Measurements from ENCODE around the gene JARID2. TPM values are rescaled to one million over a fixed set of nuclear protein-coding genes. Genes with fewer than 3 reads are reported as not detected.
"Not testable (repeated sequence)": the region's sequence is repeated elsewhere in the genome, so short reads cannot be mapped to it uniquely, and the experiment has no call there.

Gene JARID2
- total RNA-seq, 1 donor from 2014 or later, result 65.6 TPM

DNA sequence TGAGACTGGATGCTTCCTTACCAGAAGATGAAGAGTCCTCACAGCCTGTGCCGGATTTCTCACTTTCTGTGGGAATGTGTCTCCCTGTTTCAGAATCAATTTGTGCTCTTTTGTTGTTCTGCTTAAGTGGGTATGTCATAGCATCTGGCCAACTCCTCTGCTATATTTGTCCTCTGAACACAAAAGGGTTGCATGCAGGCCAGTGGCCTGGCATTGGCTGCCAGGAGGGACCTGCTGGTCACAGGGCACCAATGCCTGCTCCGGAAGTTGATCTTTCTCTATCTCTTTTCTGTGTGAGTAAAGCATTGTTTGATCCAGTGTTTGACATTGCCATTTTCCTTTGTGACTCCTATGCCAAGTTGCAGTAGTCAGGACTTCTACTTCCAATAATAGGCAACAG lies 47.8 kb downstream of the JARID2 start:
- Mint-ChIP-seq H3K27ac (no peak overlapping the region), H3K36me3 (ENCODE audit: insufficient read depth) (peaks cover 11% of the 10 kb centered on the region)
- TF ChIP-seq, protein P1, sequence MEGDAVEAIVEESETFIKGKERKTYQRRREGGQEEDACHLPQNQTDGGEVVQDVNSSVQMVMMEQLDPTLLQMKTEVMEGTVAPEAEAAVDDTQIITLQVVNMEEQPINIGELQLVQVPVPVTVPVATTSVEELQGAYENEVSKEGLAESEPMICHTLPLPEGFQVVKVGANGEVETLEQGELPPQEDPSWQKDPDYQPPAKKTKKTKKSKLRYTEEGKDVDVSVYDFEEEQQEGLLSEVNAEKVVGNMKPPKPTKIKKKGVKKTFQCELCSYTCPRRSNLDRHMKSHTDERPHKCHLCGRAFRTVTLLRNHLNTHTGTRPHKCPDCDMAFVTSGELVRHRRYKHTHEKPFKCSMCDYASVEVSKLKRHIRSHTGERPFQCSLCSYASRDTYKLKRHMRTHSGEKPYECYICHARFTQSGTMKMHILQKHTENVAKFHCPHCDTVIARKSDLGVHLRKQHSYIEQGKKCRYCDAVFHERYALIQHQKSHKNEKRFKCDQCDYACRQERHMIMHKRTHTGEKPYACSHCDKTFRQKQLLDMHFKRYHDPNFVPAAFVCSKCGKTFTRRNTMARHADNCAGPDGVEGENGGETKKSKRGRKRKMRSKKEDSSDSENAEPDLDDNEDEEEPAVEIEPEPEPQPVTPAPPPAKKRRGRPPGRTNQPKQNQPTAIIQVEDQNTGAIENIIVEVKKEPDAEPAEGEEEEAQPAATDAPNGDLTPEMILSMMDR (IDR thresholded peaks at IDR 0.05; ENCODE audit: unreplicated experiment), result no peak

DNA sequence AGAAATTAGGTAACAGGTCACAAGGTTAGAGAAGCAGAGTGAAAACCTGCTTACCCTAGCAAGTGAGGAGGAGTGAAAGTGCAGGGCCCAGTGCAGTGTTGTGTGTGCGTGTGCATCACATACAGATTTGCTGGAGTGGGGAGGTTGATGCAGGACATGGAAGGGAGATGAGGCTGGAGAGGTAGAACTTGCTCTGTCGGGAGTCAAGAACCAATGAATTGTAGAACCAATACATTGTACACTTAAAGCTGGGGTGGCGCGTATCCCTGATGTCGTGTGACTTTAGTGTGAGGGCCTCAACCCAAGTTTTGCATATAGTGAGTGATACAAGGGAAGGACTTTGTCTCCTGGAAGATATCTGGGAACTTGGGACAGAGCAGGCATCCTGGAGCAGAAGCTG lies 48.6 kb downstream of the JARID2 start:
- Mint-ChIP-seq H3K36me3 (ENCODE audit: insufficient read depth) (peaks cover 7% of the 10 kb centered on the region), H3K27ac (no peak overlapping the region), H3K4me3 (ENCODE audit: low read depth) (no peak overlapping the region), H3K4me1 (ENCODE audit: low read depth) (peaks cover 23% of the 10 kb centered on the region), H3K9me3 (ENCODE audit: low read depth) (no peaks in the 10 kb centered on the region), H3K27me3 (no peaks in the 10 kb centered on the region)
- no peak for DNase-seq (ENCODE audit: low spot score, unreplicated experiment)
- TF ChIP-seq, protein P1 (IDR thresholded peaks at IDR 0.05; ENCODE audit: unreplicated experiment), result no peak

More for the DNA sequence above, 47.8 kb downstream of the JARID2 start:
- Mint-ChIP-seq H3K4me1 (ENCODE audit: low read depth) (peaks cover 17% of the 10 kb centered on the region), H3K4me3 (ENCODE audit: low read depth) (no peak overlapping the region), H3K27me3 (no peaks in the 10 kb centered on the region), H3K9me3 (ENCODE audit: low read depth) (peaks cover 3% of the 10 kb centered on the region)
- no peak for DNase-seq (ENCODE audit: low spot score, unreplicated experiment)

DNA sequence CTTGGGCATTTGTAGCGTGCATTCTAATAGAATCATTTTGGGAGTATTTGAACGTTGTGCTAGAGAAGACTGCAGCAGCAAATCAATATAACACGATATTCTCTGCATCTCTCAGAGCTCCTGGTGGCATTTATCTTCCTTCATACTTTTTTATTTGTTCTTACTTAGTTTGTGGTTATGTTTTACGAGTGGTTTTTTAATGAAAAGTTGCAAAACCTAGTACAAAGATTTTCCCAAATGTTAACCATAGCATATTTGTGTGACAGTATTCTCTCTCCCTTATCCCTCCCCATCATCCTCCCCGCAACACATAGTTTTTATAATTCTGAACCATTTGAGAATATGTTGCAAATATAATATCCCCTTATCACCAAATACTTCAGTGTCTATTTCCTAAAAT lies 50.4 kb downstream of the JARID2 start:
- Mint-ChIP-seq H3K4me3 (ENCODE audit: low read depth) (no peak overlapping the region), H3K27me3 (no peaks in the 10 kb centered on the region), H3K4me1 (ENCODE audit: low read depth) (peaks cover 41% of the 10 kb centered on the region), H3K36me3 (ENCODE audit: insufficient read depth) (peaks cover 2% of the 10 kb centered on the region), H3K9me3 (ENCODE audit: low read depth) (no peaks in the 10 kb centered on the region), H3K27ac (no peak overlapping the region)
- DNase-seq (ENCODE audit: low spot score, unreplicated experiment), result no peak
- TF ChIP-seq, protein P1 (IDR thresholded peaks at IDR 0.05; ENCODE audit: unreplicated experiment), result no peak

DNA sequence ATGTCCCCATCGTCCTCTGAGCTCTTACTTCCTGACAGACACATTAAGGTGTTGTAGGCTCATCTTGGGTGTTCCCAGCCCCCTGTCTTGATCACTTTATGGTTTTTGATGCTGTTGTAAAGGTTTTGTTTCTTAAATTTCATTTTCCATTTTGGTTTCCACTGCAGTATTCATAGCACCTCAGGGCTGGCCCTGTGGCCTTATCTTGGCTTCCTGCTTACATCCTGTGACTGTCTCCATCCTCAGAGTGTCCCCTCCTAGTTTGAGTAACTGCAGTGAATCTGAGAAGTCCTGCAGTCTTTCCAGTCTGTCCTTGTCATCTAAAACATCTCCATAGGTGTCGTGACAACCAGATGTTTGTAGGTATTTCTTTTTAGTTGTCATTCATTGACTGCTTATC lies 50.9 kb downstream of the JARID2 start:
- no peak for DNase-seq (ENCODE audit: low spot score, unreplicated experiment)
- no peaks in the 10 kb centered on the region for H3K9me3 Mint-ChIP-seq (ENCODE audit: low read depth)
- no peak overlapping the region for H3K4me3 Mint-ChIP-seq (ENCODE audit: low read depth)
- no peak overlapping the region for H3K27ac Mint-ChIP-seq
- TF ChIP-seq, protein P1 (IDR thresholded peaks at IDR 0.05; ENCODE audit: unreplicated experiment), result no peak
- H3K4me1 Mint-ChIP-seq (ENCODE audit: low read depth), result peaks cover 46% of the 10 kb centered on the region
- H3K27me3 Mint-ChIP-seq, result no peaks in the 10 kb centered on the region
- H3K36me3 Mint-ChIP-seq (ENCODE audit: insufficient read depth), result no peaks in the 10 kb centered on the region

DNA sequence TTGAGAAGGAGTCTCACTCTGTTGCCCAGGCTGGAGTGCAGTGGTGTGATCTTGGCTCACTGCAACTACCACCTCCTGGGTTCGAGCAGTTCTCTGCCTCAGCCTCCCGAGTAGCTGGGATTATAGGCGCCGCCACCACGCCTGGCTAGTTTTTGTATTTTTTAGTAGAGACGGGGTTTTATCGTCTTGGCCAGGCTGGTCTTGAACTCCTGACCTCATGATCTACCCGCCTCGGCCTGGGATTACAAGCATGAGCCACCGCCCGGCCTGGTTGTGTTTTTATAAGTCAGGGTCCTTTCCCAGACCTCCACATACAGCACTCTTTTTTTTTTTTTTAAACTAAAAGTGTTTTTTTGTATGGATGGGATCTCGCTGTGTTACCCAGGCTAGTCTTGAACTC lies 51.3 kb downstream of the JARID2 start:
- not testable (repeated sequence) for H3K9me3 Mint-ChIP-seq (ENCODE audit: low read depth); H3K27me3 Mint-ChIP-seq; DNase-seq (ENCODE audit: low spot score, unreplicated experiment); H3K4me3 Mint-ChIP-seq (ENCODE audit: low read depth); H3K27ac Mint-ChIP-seq; H3K36me3 Mint-ChIP-seq (ENCODE audit: insufficient read depth)
- H3K4me1 Mint-ChIP-seq (ENCODE audit: low read depth), result peaks cover 47% of the 10 kb centered on the region

DNA sequence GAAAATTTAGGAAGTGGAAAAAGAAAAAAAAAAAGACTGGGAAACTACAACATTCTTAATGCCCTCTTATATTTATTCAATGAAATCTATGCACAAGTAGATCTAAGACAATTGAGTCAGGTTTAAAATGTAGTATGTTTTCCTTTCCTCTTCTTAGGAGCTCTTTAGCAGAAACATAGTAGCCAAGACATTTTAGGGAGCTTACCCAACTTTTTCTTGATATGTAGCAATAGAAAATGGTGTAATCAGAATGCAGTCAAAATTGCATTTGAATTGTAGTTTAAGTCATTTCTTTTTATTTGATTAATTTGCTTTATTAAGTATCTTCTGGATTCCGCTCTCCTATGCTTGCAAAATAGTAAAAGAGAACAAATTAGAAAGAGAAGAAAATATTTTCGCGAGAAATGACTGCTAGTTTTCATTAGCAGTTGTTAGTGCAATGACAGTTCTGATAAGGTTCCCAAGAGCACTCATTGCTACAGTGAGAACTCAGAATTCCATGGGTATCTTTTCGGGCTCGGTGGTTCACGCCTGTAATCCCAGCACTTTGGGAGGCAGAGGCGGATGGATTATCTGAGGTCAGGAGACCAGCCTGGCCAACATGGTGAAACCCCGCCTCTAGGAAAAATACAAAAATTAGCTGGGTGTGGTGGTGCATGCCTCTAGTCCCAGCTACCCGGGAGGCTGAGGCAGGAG lies 52.2 kb downstream of the JARID2 start:
- Mint-ChIP-seq H3K27me3 (no peaks in the 10 kb centered on the region), H3K36me3 (ENCODE audit: insufficient read depth) (no peaks in the 10 kb centered on the region), H3K9me3 (ENCODE audit: low read depth) (no peaks in the 10 kb centered on the region), H3K27ac (no peak overlapping the region), H3K4me3 (ENCODE audit: low read depth) (no peak overlapping the region), H3K4me1 (ENCODE audit: low read depth) (peaks cover 46% of the 10 kb centered on the region)
- no peak for DNase-seq (ENCODE audit: low spot score, unreplicated experiment)
- TF ChIP-seq, protein P1 (IDR thresholded peaks at IDR 0.05; ENCODE audit: unreplicated experiment), result no peak

Data from progenitor cell of endocrine pancreas (in vitro differentiated cells).